ENCODE measurements around the gene DPYD. TPM values are rescaled to one million over a fixed set of nuclear protein-coding genes. Genes with fewer than 3 reads are reported as not detected.

The DPYD gene
- total RNA-seq, 4 donors from 2014 or later, result 30.6 to 58.4 (median 35.4) TPM

DNA sequence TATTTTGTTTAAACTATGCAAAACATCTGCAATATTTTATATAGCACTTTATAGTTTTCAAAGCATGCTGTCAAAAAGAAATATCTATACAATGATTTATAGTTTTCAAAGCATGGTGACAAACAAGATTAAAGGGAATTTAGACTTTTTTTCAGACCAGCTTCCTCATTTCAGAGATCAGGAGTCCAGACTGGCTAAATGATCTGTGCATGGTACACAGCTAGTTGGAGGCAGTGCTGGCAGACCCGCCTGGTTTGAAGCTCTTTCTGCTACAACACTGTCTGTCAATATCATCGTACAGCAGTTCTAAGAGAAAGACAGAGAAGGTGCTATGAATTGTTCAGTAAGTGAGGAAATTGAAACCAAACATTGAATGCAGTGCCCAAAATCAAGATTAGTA lies 720.2 kb downstream of the DPYD start:
- intact Hi-C loops (cut with DNase I), result no loop called here
- Histone ChIP-seq H3K4me3 (no peak overlapping the region), H3K36me3 (no peaks in the 10 kb centered on the region), H3K27ac (no peak overlapping the region), H3K9me3 (no peaks in the 10 kb centered on the region), H3K4me1 (no peaks in the 10 kb centered on the region), H3K27me3 (no peaks in the 10 kb centered on the region)
- WGBS, 2 donors, result 62 to 64% methylated on average over 2 of the region's 2 CpGs
- no peak for DNase-seq
- TF ChIP-seq POLR2A (IDR thresholded peaks at IDR 0.05), result no peak
- TF ChIP-seq CTCF (IDR thresholded peaks at IDR 0.05), result no peak

DNA sequence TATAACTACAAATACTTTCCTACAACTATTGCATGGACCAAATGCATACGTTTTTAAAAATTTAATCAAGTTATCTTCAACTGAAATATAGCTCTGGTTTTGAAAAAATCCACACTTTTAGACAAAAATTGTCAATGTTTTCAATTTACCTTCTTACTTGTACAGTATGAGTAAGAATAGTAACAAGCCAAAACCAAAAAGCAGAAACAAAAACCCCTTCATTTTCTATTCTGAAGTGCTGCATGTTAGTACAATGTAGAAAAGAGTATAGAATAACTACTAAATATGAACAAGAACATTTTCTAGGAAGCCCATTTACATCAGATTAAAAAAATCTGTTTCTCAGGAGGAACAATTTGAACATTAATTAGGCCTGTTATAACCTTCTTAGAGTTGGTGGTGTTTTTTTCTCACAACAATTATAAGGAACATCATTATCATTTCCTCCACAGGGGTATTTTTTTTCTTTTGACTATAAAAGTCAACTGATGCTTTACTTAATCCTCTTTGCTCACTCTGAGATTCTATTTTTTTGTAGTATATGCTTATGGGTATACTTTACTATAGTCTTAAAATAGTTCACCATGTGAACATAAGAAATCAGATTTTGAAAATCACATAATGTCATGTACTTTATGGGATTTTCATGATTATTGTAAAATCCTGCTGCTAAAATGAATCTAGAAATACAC lies 723.9 kb downstream of the DPYD start:
- no peak for TF ChIP-seq POLR2A (IDR thresholded peaks at IDR 0.05)
- TF ChIP-seq CTCF (IDR thresholded peaks at IDR 0.05), result no peak
- Histone ChIP-seq H3K27me3 (no peaks in the 10 kb centered on the region), H3K9me3 (no peaks in the 10 kb centered on the region), H3K4me3 (no peak overlapping the region), H3K36me3 (peaks cover 0 to 9% (median 0%) of the 10 kb centered on the region in 3 donors), H3K4me1 (peaks cover 0 to 12% (median 0%) of the 10 kb centered on the region in 3 donors), H3K27ac (no peak overlapping the region)
- intact Hi-C loops (cut with DNase I), result no loop called here
- no peak for DNase-seq
- WGBS, 2 donors, result 87 to 90% methylated on average over 1 of the region's 1 CpG

DNA sequence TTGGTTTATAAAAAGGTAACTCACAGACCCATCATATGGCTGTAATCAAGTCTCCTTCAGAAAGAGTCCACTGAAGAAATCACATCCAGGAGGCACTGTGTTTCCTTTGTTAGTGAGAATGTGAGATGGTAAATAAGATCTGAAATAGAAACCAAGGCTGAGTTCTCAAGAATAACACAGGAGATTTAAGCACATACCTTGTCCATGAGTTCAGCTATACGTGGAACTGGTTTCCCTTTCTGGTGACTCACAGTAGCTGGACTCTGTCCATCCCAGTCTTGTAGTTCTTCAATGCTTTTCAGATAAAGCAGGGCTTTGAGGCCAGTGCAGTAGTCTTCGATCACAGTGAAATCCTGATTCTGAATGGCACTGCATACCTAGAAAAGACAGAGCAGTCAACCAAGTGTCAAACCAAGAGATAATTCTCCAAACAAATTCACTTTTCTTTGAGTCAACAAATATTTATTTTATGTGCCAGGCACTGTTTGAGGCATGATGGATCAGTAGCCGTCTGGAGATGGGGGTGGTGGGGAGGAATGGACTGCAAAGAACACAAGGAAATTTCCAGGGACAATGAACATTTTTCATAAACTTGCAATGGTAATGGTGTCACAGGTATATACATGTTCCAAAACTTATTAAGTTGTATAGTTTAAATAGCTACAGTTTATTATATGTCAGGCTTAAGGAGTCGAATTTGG lies 727.8 kb downstream of the DPYD start:
- no peak for TF ChIP-seq CTCF (IDR thresholded peaks at IDR 0.05)
- TF ChIP-seq POLR2A (IDR thresholded peaks at IDR 0.05), result no peak
- peaks cover 0 to 12% (median 0%) of the 10 kb centered on the region in 3 donors for H3K4me1 ChIP-seq
- no peak overlapping the region for H3K4me3 ChIP-seq
- H3K27ac ChIP-seq, result no peak overlapping the region
- 53 to 57% methylated on average over 4 of the region's 4 CpGs for WGBS, 2 donors
- intact Hi-C loops (cut with DNase I), result no loop called here
- DNase-seq, result no peak
- no peaks in the 10 kb centered on the region for H3K27me3 ChIP-seq
- peaks cover 0 to 15% (median 0%) of the 10 kb centered on the region in 3 donors for H3K36me3 ChIP-seq
- H3K9me3 ChIP-seq, result no peaks in the 10 kb centered on the region

GRCh38 chr1:97190326-97190725 lies 730.5 kb downstream of the DPYD start:
- no peak for DNase-seq
- TF ChIP-seq CTCF (IDR thresholded peaks at IDR 0.05), result no peak
- no peak for TF ChIP-seq POLR2A (IDR thresholded peaks at IDR 0.05)
- Histone ChIP-seq H3K27ac (no peak overlapping the region), H3K4me1 (peaks cover 0 to 12% (median 0%) of the 10 kb centered on the region in 3 donors), H3K9me3 (no peaks in the 10 kb centered on the region), H3K4me3 (no peak overlapping the region), H3K36me3 (peaks cover 0 to 15% (median 0%) of the 10 kb centered on the region in 3 donors), H3K27me3 (no peaks in the 10 kb centered on the region)
- intact Hi-C loops (cut with DNase I), result no loop called here

- Histone ChIP-seq H3K4me3 (no peak overlapping the region), H3K9me3 (no peaks in the 10 kb centered on the region), H3K36me3 (no peaks in the 10 kb centered on the region), H3K4me1 (no peaks in the 10 kb centered on the region), H3K27ac (no peak overlapping the region), H3K27me3 (no peaks in the 10 kb centered on the region)
- intact Hi-C loops (cut with DNase I), result no loop called here
- TF ChIP-seq CTCF (IDR thresholded peaks at IDR 0.05) (peak in 1 of 6 experiments; percentile 12), POLR2A (IDR thresholded peaks at IDR 0.05) (no peak)
- DNase-seq, result no peak
- WGBS, 2 donors, result 66 to 84% methylated on average over 4 to 6 of the region's 6 CpGs
These were observed 734.5 kb downstream of the DPYD start for GRCh38 chr1:97186381-97186780.
